ENCODE results near the gene TBCCD1. TPM values are rescaled to one million over a fixed set of nuclear protein-coding genes. Genes with fewer than 3 reads are reported as not detected.
"Not testable (repeated sequence)": the region's sequence is repeated elsewhere in the genome, so short reads cannot be mapped to it uniquely, and the experiment has no call there.

Gene TBCCD1
- total RNA-seq, 1 donor from 2014 or later, result 16.1 TPM

- not testable (repeated sequence) for DNase-seq (ENCODE audit: extremely low read depth, low read depth, low spot score)
Measured at GRCh38 chr3:186498022-186498421, 69.1 kb downstream of the TBCCD1 start.

- DNase-seq (ENCODE audit: extremely low read depth, low read depth, low spot score), result no peak
Measured at GRCh38 chr3:186497608-186498007, 69.5 kb downstream of the TBCCD1 start.

GRCh38 chr3:186496635-186497034 lies 70.5 kb downstream of the TBCCD1 start:
- no peak for DNase-seq (ENCODE audit: extremely low read depth, low read depth, low spot score)

Other genes with a start within 250 kb of the TBCCD1 start
- gene DGKG, start 205.1 kb downstream of the TBCCD1 start, total RNA-seq, result 3.8 and 4.4 TPM in 2 replicates
- 3.3 and 4.5 TPM in 2 replicates for gene CRYGS, start 23.0 kb downstream of the TBCCD1 start, total RNA-seq
- gene DNAJB11, start 3.4 kb upstream of the TBCCD1 start, total RNA-seq, result 63.6 and 101 TPM in 2 replicates
- gene AHSG, start 45.7 kb upstream of the TBCCD1 start, total RNA-seq, result not detected in 2 replicates
- gene FETUB, start 73.1 kb upstream of the TBCCD1 start, total RNA-seq, result not detected in 2 replicates
- gene HRG, start 98.7 kb upstream of the TBCCD1 start, total RNA-seq, result not detected in 2 replicates
- gene KNG1, start 150.0 kb upstream of the TBCCD1 start, total RNA-seq, result not detected in 2 replicates
- gene EIF4A2, start 216.2 kb upstream of the TBCCD1 start, total RNA-seq, result 233 and 236 TPM in 2 replicates
- gene RFC4, start 239.1 kb upstream of the TBCCD1 start, total RNA-seq, result 15.4 and 27.3 TPM in 2 replicates